K562 (cell line): Measurements from ENCODE around the gene LRRC3C.

ENCODE experiments used
- CHCHD3 ChIP-seq: fragments of 250-450 bp; sonication (Bioruptor Pico); IDR thresholded peaks from 2 replicates; pipeline ENCODE4 v2.1.2; 2022; ENCODE audit warnings: mild to moderate bottlenecking
- CHD4 ChIP-seq: fragments of 200-600 bp; sonication (generic); IDR thresholded peaks from 3 replicates; pipeline ENCODE4 v1.6.1; 2012; ENCODE audit warnings: low read depth, mild to moderate bottlenecking, mixed read lengths, low read length, inconsistent platforms; ENCODE audit not compliant: insufficient read depth, insufficient replicate concordance, poor library complexity, severe bottlenecking
- KLF6 ChIP-seq: fragments of 250-450 bp; sonication (Bioruptor Pico); IDR thresholded peaks from 2 replicates; pipeline ENCODE4 v1.4.0; 2020; ENCODE audit warnings: mild to moderate bottlenecking, moderate library complexity, borderline replicate concordance
- NCOA2 ChIP-seq, 2 experiments: fragments of 450-650 bp; IDR thresholded peaks; 2 replicates each; pipeline ENCODE4 v1.6.1; 2018; ENCODE audit warnings: mild to moderate bottlenecking in 2 of 2, moderate library complexity in 1 of 2; ENCODE audit not compliant: partially characterized antibody in 2 of 2
- ZBTB12 ChIP-seq: fragments of 250-450 bp; sonication (Bioruptor Pico); IDR thresholded peaks from 2 replicates; pipeline ENCODE4 v1.4.0; 2020

- TF ChIP-seq KLF6 (CRISPR knock-in tag), result no peak
- TF ChIP-seq ZBTB12 (CRISPR knock-in tag), result no peak
- no peak for TF ChIP-seq CHCHD3
- TF ChIP-seq NCOA2 (IDR thresholded peaks at IDR 0.05; ENCODE audit: partially characterized antibody in 2 of 2), result no peak
- no peak for TF ChIP-seq CHD4
Observed at GRCh38 chr17:39944393-39944711, 16.8 kb downstream of the LRRC3C start.
